NCI-H2196 treated with DMSO at 0.1 percent for 48 hours (cell line): ENCODE measurements around the gene CFHR4.
"Not testable (repeated sequence)": the region's sequence is repeated elsewhere in the genome, so short reads cannot be mapped to it uniquely, and the experiment has no call there.

ENCODE experiments used
- DNase-seq: peaks from one replicate; lab custom pipeline; 2025; ENCODE audit not compliant: unreplicated experiment; lab: John Stamatoyannopoulos, UW

The CFHR4 gene

GRCh38 chr1:196933531-196934189 is 45.8 kb downstream of the CFHR4 start:
- no peak for DNase-seq

GRCh38 chr1:196941474-196941873 is 53.6 kb downstream of the CFHR4 start:
- DNase-seq: not testable (repeated sequence)

GRCh38 chr1:196943568-196943967 is 55.7 kb downstream of the CFHR4 start, which contains the start of gene CFHR2:
CFHR2 (plus strand) TSS chr1:196943738; CDS start chr1:196943881, 143 bp downstream.
- DNase-seq: not testable (repeated sequence)

- DNase-seq: no peak
Observed at GRCh38 chr1:196951711-196952394, 64.0 kb downstream of the CFHR4 start.

GRCh38 chr1:196954778-196955177 is 66.9 kb downstream of the CFHR4 start:
- no peak for DNase-seq

- no peak for DNase-seq
Observed at GRCh38 chr1:196955926-196956325, 68.1 kb downstream of the CFHR4 start.

- no peak for DNase-seq
Observed at GRCh38 chr1:196960854-196961253, 73.0 kb downstream of the CFHR4 start.
